ENCODE measurements around the gene MTR.

DNA sequence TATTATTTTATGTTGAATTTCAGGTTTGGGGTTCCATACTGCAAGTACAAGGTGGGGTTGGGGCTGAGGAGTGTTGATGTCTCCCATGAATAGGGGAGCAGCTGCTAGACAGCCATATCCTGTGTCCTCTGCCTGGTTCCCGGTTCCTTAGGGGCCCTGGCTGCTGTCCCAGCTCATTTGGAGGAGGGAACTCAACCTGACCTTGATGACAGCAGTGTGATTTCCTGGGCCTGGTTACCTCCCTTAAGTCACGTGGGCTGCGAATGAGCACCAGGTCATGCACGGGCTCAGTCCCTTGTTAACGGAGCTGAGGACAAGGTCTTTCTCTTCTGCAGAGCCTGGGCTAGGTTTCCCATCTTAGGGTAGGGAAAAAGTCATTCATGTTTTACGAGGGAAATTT is 85.1 kb downstream of the MTR start:
- no peak for TF ChIP-seq EP300 (IDR thresholded peaks at IDR 0.05)
- no peak for TF ChIP-seq POLR2A (IDR thresholded peaks at IDR 0.05)
- no peak for TF ChIP-seq CTCF (IDR thresholded peaks at IDR 0.05)
